Testis (tissue), 3 donors: Measurements from ENCODE around the gene AOAH. TPM values are rescaled to one million over a fixed set of nuclear protein-coding genes. Genes with fewer than 3 reads are reported as not detected.

Source experiments
- DNase-seq: peaks from one replicate; pipeline ENCODE4 v3.0.0-alpha.2; 2019
- H3K27ac ChIP-seq, 2 donors: fragments of 200-600 bp; sonication (generic); one replicate each; pipeline ENCODE4 v1.5.1; 2019
- H3K27me3 ChIP-seq: fragments of 200-600 bp; sonication (generic); one replicate; pipeline ENCODE4 v1.5.1; 2019
- H3K36me3 ChIP-seq: fragments of 200-600 bp; sonication (generic); one replicate; pipeline ENCODE4 v1.5.1; 2017; ENCODE audit warnings: low read depth; ENCODE audit errors: missing control alignments
- H3K4me1 ChIP-seq: fragments of 200-600 bp; sonication (generic); one replicate; pipeline ENCODE4 v1.5.1; 2019
- H3K4me3 ChIP-seq, 2 donors: fragments of 200-600 bp; sonication (generic); one replicate each; pipeline ENCODE4 v1.5.1; 2017 to 2019
- H3K9me3 ChIP-seq: fragments of 200-600 bp; sonication (generic); one replicate; pipeline ENCODE4 v1.5.1; 2017
- POLR2A ChIP-seq: fragments of 450-650 bp; IDR thresholded peaks from one replicate; pipeline ENCODE4 v1.6.1; 2017; ENCODE audit warnings: antibody characterized with exemption, mild to moderate bottlenecking, moderate library complexity
- WGBS, 2 donors: methylation state at CpG; one replicate each; pipeline ENCODE4 v1.1.5; 2018; 5-methylcytosine and 5-hydroxymethylcytosine counted together
- intact Hi-C: fragments of 100-400 bp; cut with DNase I; formaldehyde crosslinking; loops from one replicate; pipeline ENCODE4 v1.15.1; 2023; ENCODE audit warnings: low total_unique reads
- polyA plus RNA-seq: library from polyadenylated mRNA; stranded (reverse); fragments of 350-450 nt; fragmentation: Illumina TruSeq; extraction: RNeasy Lipid Tissue Mini Kit (QIAGEN cat#74804); gene quantifications from one replicate; pipeline ENCODE4 v1.2.3, GENCODE V29; 2014; ENCODE audit warnings: low read depth, low replicate concordance; ENCODE audit not compliant: insufficient read depth
- total RNA-seq, 2 donors: library from RNA; depleted of rRNA; stranded (reverse); fragments of >200 nt; gene quantifications; one replicate each; pipeline ENCODE4 v1.2.3, GENCODE V29; 2016
- TF ChIP-seq, protein P1 (sequence below), 3 experiments: fragments of 450-650 bp in 2 of 3; fragments of 200-600 bp in 1 of 3; sonication (generic) in 1 of 3; IDR thresholded peaks; one replicate each; pipeline ENCODE4 v1.5.1; 2016 to 2019; ENCODE audit warnings: antibody characterized with exemption in 3 of 3, mild to moderate bottlenecking in 2 of 3, moderate library complexity in 1 of 3

AOAH gene
- total and polyA plus RNA-seq, 3 donors from 2014 or later = 1.7 to 4.6 (median 3.8) TPM

DNA sequence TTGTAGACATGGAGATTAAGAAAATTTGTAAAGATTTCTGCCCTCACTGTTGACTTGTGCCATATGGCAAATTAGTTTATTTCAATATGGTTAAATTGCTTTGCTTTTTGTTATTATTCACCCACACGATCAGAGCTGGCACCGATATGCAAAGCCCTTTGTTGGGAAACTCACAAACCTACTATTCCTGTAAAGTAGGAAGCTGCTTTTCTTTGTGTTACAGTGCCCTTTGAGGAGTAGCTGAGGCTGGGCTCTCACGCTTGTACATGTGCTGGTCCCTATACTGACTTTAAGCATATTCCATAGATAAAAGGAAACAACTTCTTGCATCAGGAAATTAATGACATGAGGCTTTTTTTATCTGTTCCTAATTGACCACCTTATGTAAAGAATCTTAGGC is 17.6 kb upstream of the AOAH start:
- intact Hi-C loops = no loop called here
- WGBS, 2 donors = 80 to 91% methylated on average over 3 of the region's 3 CpGs
- no peak for DNase-seq
- Histone ChIP-seq H3K9me3 (no peaks in the 10 kb centered on the region), H3K4me1 (peaks cover 5% of the 10 kb centered on the region), H3K4me3 (no peak overlapping the region), H3K27me3 (no peaks in the 10 kb centered on the region), H3K27ac (no peak overlapping the region), H3K36me3 (no peaks in the 10 kb centered on the region)
- TF ChIP-seq POLR2A = no peak
- TF ChIP-seq, protein P1, sequence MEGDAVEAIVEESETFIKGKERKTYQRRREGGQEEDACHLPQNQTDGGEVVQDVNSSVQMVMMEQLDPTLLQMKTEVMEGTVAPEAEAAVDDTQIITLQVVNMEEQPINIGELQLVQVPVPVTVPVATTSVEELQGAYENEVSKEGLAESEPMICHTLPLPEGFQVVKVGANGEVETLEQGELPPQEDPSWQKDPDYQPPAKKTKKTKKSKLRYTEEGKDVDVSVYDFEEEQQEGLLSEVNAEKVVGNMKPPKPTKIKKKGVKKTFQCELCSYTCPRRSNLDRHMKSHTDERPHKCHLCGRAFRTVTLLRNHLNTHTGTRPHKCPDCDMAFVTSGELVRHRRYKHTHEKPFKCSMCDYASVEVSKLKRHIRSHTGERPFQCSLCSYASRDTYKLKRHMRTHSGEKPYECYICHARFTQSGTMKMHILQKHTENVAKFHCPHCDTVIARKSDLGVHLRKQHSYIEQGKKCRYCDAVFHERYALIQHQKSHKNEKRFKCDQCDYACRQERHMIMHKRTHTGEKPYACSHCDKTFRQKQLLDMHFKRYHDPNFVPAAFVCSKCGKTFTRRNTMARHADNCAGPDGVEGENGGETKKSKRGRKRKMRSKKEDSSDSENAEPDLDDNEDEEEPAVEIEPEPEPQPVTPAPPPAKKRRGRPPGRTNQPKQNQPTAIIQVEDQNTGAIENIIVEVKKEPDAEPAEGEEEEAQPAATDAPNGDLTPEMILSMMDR (IDR thresholded peaks at IDR 0.05) = no peak

DNA sequence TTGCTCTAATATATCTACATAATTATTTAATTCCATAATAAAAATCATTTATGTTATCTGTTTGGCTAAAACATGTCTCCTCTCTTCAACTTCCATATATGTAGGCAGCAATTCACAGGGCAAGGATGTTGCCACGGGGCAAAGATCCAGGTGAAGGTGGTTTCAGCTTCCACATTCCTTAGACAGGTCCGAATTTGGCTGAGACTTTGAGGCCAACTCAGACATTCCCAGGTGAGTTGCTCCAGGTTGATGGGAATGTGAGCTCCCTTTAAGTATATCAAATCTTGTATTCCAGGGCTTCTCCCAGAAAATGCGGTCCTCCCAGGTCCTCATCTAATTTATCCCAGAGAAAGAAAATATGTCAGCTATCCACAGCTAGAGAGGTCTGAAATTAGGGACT is 15.1 kb upstream of the AOAH start:
- no peak for TF ChIP-seq POLR2A
- TF ChIP-seq, protein P1 (IDR thresholded peaks at IDR 0.05) = no peak
- Histone ChIP-seq H3K4me3 (no peak overlapping the region), H3K27ac (no peak overlapping the region), H3K27me3 (no peaks in the 10 kb centered on the region), H3K4me1 (no peaks in the 10 kb centered on the region), H3K36me3 (no peaks in the 10 kb centered on the region), H3K9me3 (no peaks in the 10 kb centered on the region)
- whole genome bisulfite sequencing, 2 donors = 95 to 96% methylated on average over 3 of the region's 3 CpGs
- no peak for DNase-seq
- intact Hi-C loops = no loop called here

DNA sequence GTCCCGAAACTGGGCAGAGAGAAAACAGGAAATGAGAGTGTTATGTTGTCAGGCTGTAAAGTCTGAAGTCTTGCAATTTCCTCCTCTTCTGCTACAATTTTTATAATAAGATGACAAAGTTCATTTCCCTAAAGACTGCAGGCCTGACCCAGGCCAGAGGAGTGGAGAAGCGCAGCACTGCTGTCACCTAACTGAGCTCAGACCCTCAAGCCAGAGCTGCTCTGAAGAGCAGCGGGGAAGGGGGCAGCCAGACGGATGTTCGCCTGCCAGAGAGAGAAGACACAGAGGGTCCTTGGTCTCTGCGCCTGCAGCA is 12.6 kb upstream of the AOAH start:
- DNase-seq = no peak
- 74 to 89% methylated on average over 6 of the region's 6 CpGs for WGBS, 2 donors
- Histone ChIP-seq H3K27ac (no peak overlapping the region), H3K4me1 (no peaks in the 10 kb centered on the region), H3K36me3 (no peaks in the 10 kb centered on the region), H3K27me3 (no peaks in the 10 kb centered on the region), H3K9me3 (no peaks in the 10 kb centered on the region), H3K4me3 (no peak overlapping the region)
- no peak for TF ChIP-seq POLR2A
- TF ChIP-seq, protein P1 (IDR thresholded peaks at IDR 0.05) = no peak
- intact Hi-C loops = no loop called here

DNA sequence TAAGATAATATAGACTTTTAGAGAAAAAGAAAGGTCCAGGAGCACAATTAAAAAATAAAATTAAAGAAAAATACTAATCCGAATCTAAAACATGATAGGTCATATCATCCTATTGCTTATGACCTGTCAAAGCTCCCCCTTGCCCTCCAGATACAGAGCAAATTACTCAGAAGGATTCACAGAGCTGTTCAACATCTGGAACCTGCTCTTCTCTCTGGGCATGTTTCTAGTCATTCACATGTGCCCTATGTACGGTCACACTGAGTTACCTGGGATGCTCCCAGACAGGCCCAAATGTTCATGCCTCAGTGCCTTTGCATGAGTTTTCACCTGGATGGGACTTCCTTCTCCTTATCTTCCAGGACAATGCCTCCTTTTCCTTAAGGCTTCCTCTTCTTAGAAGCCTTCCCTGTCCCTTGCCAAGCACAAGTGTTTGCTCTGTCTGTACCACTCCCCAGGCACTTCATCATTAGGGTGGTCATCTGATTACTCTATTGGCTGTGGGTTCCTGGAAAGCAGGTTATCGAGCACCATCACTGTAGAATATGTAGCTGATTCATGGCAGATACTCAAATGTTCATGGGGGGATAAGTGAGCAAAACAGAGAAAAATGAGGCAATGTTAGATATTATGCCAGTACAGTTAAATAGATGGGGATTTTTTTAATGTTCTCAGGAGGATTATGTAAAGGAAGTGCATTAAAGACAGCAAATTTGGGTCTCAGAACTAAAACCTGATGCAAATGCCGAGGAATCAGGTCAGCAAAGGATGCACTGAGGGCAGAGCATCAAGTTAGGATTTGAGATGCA is 12.0 kb upstream of the AOAH start:
- intact Hi-C loops = no loop called here
- no peak overlapping the region for H3K27ac ChIP-seq
- H3K4me1 ChIP-seq = no peaks in the 10 kb centered on the region
- H3K9me3 ChIP-seq = no peaks in the 10 kb centered on the region
- WGBS, 2 donors = 87 to 89% methylated on average over 4 of the region's 4 CpGs
- TF ChIP-seq, protein P1 (IDR thresholded peaks at IDR 0.05) = no peak
- TF ChIP-seq POLR2A = no peak
- DNase-seq = no peak
- no peaks in the 10 kb centered on the region for H3K36me3 ChIP-seq
- H3K4me3 ChIP-seq = no peak overlapping the region
- no peaks in the 10 kb centered on the region for H3K27me3 ChIP-seq

DNA sequence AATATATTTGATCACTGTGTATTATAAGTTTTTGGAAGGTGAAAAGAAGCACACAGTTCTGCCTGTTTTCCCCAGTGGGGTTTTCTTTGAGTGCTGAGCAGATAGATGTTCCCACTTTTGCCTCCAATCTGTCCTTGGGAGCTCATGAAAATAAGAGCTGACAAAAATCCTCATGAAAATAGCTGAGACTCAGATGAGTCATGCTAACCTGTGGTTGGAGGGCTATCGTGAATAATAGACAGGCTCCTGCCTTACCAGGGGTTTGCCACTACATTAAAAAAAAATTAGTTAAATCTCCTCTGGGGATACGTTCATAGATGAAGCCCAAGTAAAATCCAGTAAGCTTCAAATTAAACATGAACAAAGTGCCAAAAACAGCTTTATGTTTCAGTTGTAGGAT is 10.9 kb upstream of the AOAH start:
- TF ChIP-seq POLR2A = no peak
- TF ChIP-seq, protein P1 (IDR thresholded peaks at IDR 0.05) = no peak
- Histone ChIP-seq H3K27me3 (no peaks in the 10 kb centered on the region), H3K36me3 (no peaks in the 10 kb centered on the region), H3K4me1 (no peaks in the 10 kb centered on the region), H3K9me3 (no peaks in the 10 kb centered on the region), H3K4me3 (no peak overlapping the region), H3K27ac (no peak overlapping the region)
- WGBS, 2 donors = 65 to 78% methylated on average over 2 of the region's 2 CpGs
- DNase-seq = no peak
- intact Hi-C loops = no loop called here
